ENCODE data around the gene ST6GALNAC3. TPM values are rescaled to one million over a fixed set of nuclear protein-coding genes. Genes with fewer than 3 reads are reported as not detected.

The ST6GALNAC3 gene
- total RNA-seq, 4 donors from 2014 or later: 5.9 to 29.8 (median 11.7) TPM

GRCh38 chr1:76106719-76107235, 32.2 kb downstream of the ST6GALNAC3 start:
- no peak for TF ChIP-seq CTCF (IDR thresholded peaks at IDR 0.05; ENCODE audit: low read depth)

GRCh38 chr1:76109404-76109803, 34.9 kb downstream of the ST6GALNAC3 start:
- no peak for TF ChIP-seq CTCF (IDR thresholded peaks at IDR 0.05; ENCODE audit: low read depth)

GRCh38 chr1:76109901-76110560, 35.5 kb downstream of the ST6GALNAC3 start:
- TF ChIP-seq CTCF (IDR thresholded peaks at IDR 0.05; ENCODE audit: low read depth): no peak

- no peak for TF ChIP-seq CTCF (IDR thresholded peaks at IDR 0.05; ENCODE audit: low read depth)
Measured at GRCh38 chr1:76110666-76111065, 36.1 kb downstream of the ST6GALNAC3 start.

GRCh38 chr1:76113446-76113845, 38.9 kb downstream of the ST6GALNAC3 start:
- TF ChIP-seq CTCF (IDR thresholded peaks at IDR 0.05; ENCODE audit: low read depth): no peak

- TF ChIP-seq CTCF (IDR thresholded peaks at IDR 0.05; ENCODE audit: low read depth): no peak
Measured at GRCh38 chr1:76115171-76115570, 40.6 kb downstream of the ST6GALNAC3 start.

- TF ChIP-seq CTCF (IDR thresholded peaks at IDR 0.05; ENCODE audit: low read depth): no peak
Measured at GRCh38 chr1:76121850-76122249, 47.3 kb downstream of the ST6GALNAC3 start.

Measured in subcutaneous adipose tissue (tissue), 4 donors.